Caco-2 (cell line): ENCODE measurements around the gene PLEKHA8. TPM values are rescaled to one million over a fixed set of nuclear protein-coding genes. Genes with fewer than 3 reads are reported as not detected.

ENCODE experiments used
- BruUV-seq: library from RNA; stranded (reverse); fragments of 400-500 nt; replicated peaks from 2 replicates; lab custom pipeline; 2021; lab: Mats Ljungman, UMichigan
- CTCF ChIA-PET: fragments of 300-600 bp; sonication (Branson Sonifier 250); formaldehyde crosslinking; loops from one replicate; lab custom pipeline; 2022; ENCODE audit warnings: antibody characterized with exemption; lab: Charles Lee
- POLR2A ChIA-PET: fragments of 300-600 bp; sonication (Branson Sonifier 250); formaldehyde crosslinking; loops from one replicate; lab custom pipeline; 2022; ENCODE audit warnings: antibody characterized with exemption; lab: Charles Lee
- DNase-seq, 2 experiments: peaks; one replicate each; pipeline versions ENCODE4 v3.0.0 to v3.0.0-alpha.2; 2020 to 2022
- H3K27me3 ChIP-seq: replicated peaks from 2 replicates; pipeline ENCODE4 v1.6.0; 2011; ENCODE audit warnings: low read length; ENCODE audit not compliant: control insufficient read depth, insufficient read depth
- H3K36me3 ChIP-seq: 2 replicates; pipeline ENCODE4 v1.5.1; 2011; ENCODE audit warnings: low read length; ENCODE audit not compliant: control insufficient read depth, insufficient read depth
- H3K4me1 ChIP-seq: fragments of 250-450 bp; sonication (Bioruptor Pico); 2 replicates; pipeline ENCODE4 v1.5.1; 2020; ENCODE audit warnings: mild to moderate bottlenecking
- H3K4me3 ChIP-seq: 2 replicates; pipeline ENCODE4 v1.5.1; 2011; ENCODE audit warnings: low read depth, mild to moderate bottlenecking, control low read depth, low read length
- H3K9me3 ChIP-seq: fragments of 250-450 bp; sonication (Bioruptor Pico); 2 replicates; pipeline ENCODE4 v1.5.1; 2020; ENCODE audit warnings: mild to moderate bottlenecking, moderate library complexity
- H3K27ac Mint-ChIP-seq: one replicate; pipeline ENCODE4 v1.8.0; 2022; ENCODE audit warnings: mixed read lengths; ENCODE audit not compliant: unreplicated experiment
- H3K27me3 Mint-ChIP-seq: one replicate; pipeline ENCODE4 v1.8.0; 2022; ENCODE audit warnings: mixed read lengths; ENCODE audit not compliant: insufficient read depth, unreplicated experiment
- H3K36me3 Mint-ChIP-seq: one replicate; pipeline ENCODE4 v1.8.0; 2022; ENCODE audit warnings: mild to moderate bottlenecking, mixed read lengths; ENCODE audit not compliant: insufficient read depth, unreplicated experiment
- H3K4me1 Mint-ChIP-seq: one replicate; pipeline ENCODE4 v1.8.0; 2022; ENCODE audit warnings: low read depth, mixed read lengths; ENCODE audit not compliant: unreplicated experiment
- H3K4me3 Mint-ChIP-seq: one replicate; pipeline ENCODE4 v1.8.0; 2022; ENCODE audit warnings: mild to moderate bottlenecking, moderate library complexity, mixed read lengths; ENCODE audit not compliant: unreplicated experiment
- H3K9me3 Mint-ChIP-seq: one replicate; pipeline ENCODE4 v1.8.0; 2022; ENCODE audit warnings: mixed read lengths; ENCODE audit not compliant: unreplicated experiment
- intact Hi-C: fragments of 100-400 bp; cut with micrococcal nuclease; formaldehyde crosslinking; loops from one replicate; pipeline ENCODE4 v1.10.0; 2022; ENCODE audit not compliant: unreplicated experiment
- total RNA-seq: library from RNA; stranded (reverse); gene quantifications from 2 replicates; pipeline ENCODE4 v1.2.3, GENCODE V29; 2022
- TF ChIP-seq, protein P1 (sequence below), 2 experiments: fragments of 200-600 bp in 1 of 2; IDR thresholded peaks; 1 replicate in 1 of 2; 2 replicates in 1 of 2; pipeline versions ENCODE4 v1.5.1 to v1.8.0; 2011 to 2022; ENCODE audit warnings: antibody characterized with exemption in 1 of 2, control low read depth in 1 of 2, inconsistent platforms in 1 of 2, low read depth in 1 of 2, low read length in 1 of 2, mild to moderate bottlenecking in 1 of 2, moderate library complexity in 1 of 2; ENCODE audit not compliant: insufficient read depth in 1 of 2, severe bottlenecking in 1 of 2, unreplicated experiment in 1 of 2

The PLEKHA8 gene
- total RNA-seq, 1 experiment from 2014 or later: 32.5 TPM

DNA sequence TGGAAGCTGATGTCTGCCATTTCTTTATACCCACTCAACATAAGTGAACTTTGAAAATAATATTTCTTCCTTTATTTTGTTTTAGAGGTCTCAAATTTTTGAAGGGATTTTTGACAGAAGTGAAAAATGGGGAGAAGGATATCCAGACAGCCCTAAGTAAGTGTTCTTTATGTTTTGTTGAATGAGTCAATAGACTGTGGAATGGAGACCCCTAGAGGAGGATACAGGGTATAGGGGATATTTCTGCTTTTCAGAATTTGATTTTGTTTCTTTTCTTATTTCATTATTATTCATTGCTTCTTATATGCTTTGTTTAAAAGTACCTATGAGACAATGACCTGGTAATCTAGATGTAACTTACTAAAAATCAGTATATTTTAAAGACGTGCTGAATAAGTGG, 34.4 kb downstream of the PLEKHA8 start:
- H3K36me3 Mint-ChIP-seq: peaks cover 25% of the 10 kb centered on the region
- no peak overlapping the region for H3K4me3 Mint-ChIP-seq
- Histone ChIP-seq H3K4me3 (no peak overlapping the region), H3K27me3 (no peaks in the 10 kb centered on the region), H3K36me3 (no peaks in the 10 kb centered on the region; the same call in 1 of the 2 replicates), H3K9me3 (no peaks in the 10 kb centered on the region), H3K4me1 (no peaks in the 10 kb centered on the region)
- H3K4me1 Mint-ChIP-seq: no peaks in the 10 kb centered on the region
- BruUV-seq: no TSS peak
- intact Hi-C loops: loop anchor here (1.0 to 2.0 kb wide), 6 partner anchors 36 to 314 kb away; partner anchors contain the start of gene FKBP14
- TF ChIP-seq, protein P1, sequence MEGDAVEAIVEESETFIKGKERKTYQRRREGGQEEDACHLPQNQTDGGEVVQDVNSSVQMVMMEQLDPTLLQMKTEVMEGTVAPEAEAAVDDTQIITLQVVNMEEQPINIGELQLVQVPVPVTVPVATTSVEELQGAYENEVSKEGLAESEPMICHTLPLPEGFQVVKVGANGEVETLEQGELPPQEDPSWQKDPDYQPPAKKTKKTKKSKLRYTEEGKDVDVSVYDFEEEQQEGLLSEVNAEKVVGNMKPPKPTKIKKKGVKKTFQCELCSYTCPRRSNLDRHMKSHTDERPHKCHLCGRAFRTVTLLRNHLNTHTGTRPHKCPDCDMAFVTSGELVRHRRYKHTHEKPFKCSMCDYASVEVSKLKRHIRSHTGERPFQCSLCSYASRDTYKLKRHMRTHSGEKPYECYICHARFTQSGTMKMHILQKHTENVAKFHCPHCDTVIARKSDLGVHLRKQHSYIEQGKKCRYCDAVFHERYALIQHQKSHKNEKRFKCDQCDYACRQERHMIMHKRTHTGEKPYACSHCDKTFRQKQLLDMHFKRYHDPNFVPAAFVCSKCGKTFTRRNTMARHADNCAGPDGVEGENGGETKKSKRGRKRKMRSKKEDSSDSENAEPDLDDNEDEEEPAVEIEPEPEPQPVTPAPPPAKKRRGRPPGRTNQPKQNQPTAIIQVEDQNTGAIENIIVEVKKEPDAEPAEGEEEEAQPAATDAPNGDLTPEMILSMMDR (IDR thresholded peaks at IDR 0.05; ENCODE audit: insufficient read depth in 1 of 2, low read depth in 1 of 2, low read length in 1 of 2, severe bottlenecking in 1 of 2, unreplicated experiment in 1 of 2): peak; percentile 47 to 73
- H3K27ac Mint-ChIP-seq: no peak overlapping the region
- CTCF ChIA-PET: interaction anchor here (1.6 to 2.9 kb wide), 2 partner anchors 35 to 74 kb away, joined by 6 to 15 read pairs; partner anchors contain the start of genes FKBP14 and PLEKHA8
- peaks cover 10% of the 10 kb centered on the region for H3K9me3 Mint-ChIP-seq
- DNase-seq: no peak
- no peaks in the 10 kb centered on the region for H3K27me3 Mint-ChIP-seq
- POLR2A ChIA-PET: no interaction called here

DNA sequence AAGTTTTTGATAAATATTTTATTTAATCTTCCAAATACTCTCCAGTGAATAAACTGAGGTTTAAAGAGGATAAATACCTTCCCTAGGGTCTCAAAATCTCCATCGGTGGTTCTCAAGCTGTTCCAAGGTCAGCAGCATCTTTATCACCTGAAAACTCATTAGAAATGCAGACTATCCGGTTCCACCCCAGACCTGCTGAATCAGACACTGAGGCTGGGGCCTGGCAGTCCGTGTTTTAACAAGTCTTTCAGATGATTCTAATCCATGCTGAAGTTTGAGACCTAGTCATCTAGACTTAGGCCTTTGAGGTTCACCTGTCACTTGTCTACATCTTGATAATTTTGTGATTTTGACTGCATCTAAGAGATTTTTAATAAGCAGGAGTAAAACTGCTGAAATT, 37.5 kb downstream of the PLEKHA8 start:
- no peak for DNase-seq
- peaks cover 13% of the 10 kb centered on the region for H3K36me3 Mint-ChIP-seq
- Histone ChIP-seq H3K9me3 (no peaks in the 10 kb centered on the region), H3K27me3 (no peaks in the 10 kb centered on the region), H3K4me3 (no peak overlapping the region), H3K4me1 (no peaks in the 10 kb centered on the region), H3K36me3 (no peaks in the 10 kb centered on the region; the same call in 1 of the 2 replicates)
- BruUV-seq: no TSS peak
- no peaks in the 10 kb centered on the region for H3K9me3 Mint-ChIP-seq
- intact Hi-C loops: no loop called here
- POLR2A ChIA-PET: interaction anchor here (0.6 kb wide), 1 partner anchor 93 kb away, joined by 6 read pairs; no protein-coding TSS in a partner anchor
- H3K4me1 Mint-ChIP-seq: no peaks in the 10 kb centered on the region
- H3K27me3 Mint-ChIP-seq: no peaks in the 10 kb centered on the region
- H3K4me3 Mint-ChIP-seq: no peak overlapping the region
- no peak overlapping the region for H3K27ac Mint-ChIP-seq
- TF ChIP-seq, protein P1 (IDR thresholded peaks at IDR 0.05; ENCODE audit: insufficient read depth in 1 of 2, low read depth in 1 of 2, low read length in 1 of 2, severe bottlenecking in 1 of 2, unreplicated experiment in 1 of 2): no peak
- CTCF ChIA-PET: no interaction called here

DNA sequence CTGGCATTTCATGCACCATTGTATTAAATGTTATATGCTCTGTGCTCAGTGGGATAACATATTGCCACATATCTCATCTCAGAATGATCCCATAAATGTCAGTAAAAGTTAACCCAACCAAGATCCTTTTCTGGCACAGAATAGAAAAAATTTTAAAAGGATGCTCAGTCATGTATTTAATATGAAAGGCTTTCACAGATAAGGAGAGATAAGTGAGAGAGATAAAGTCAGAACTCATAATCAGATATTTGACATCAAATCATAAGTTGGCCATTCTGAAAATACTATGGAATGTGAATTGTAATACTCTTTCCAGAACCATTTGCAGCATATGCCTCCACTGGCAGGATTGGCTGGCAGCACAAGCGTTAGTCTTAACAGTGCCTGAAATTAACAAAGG, 38.5 kb downstream of the PLEKHA8 start:
- Mint-ChIP-seq H3K4me3 (no peak overlapping the region), H3K27me3 (no peaks in the 10 kb centered on the region), H3K36me3 (peaks cover 20% of the 10 kb centered on the region), H3K4me1 (no peaks in the 10 kb centered on the region), H3K9me3 (no peaks in the 10 kb centered on the region), H3K27ac (no peak overlapping the region)
- Histone ChIP-seq H3K36me3 (no peaks in the 10 kb centered on the region; the same call in 1 of the 2 replicates), H3K4me3 (no peak overlapping the region), H3K27me3 (no peaks in the 10 kb centered on the region), H3K9me3 (no peaks in the 10 kb centered on the region), H3K4me1 (no peaks in the 10 kb centered on the region)
- TF ChIP-seq, protein P1 (IDR thresholded peaks at IDR 0.05; ENCODE audit: insufficient read depth in 1 of 2, low read depth in 1 of 2, low read length in 1 of 2, severe bottlenecking in 1 of 2, unreplicated experiment in 1 of 2): no peak
- no TSS peak for BruUV-seq
- DNase-seq: no peak
- POLR2A ChIA-PET: no interaction called here
- CTCF ChIA-PET: no interaction called here
- intact Hi-C loops: no loop called here
